Spleen (tissue), 11 donors: ENCODE results near the gene KMT2E. TPM values are rescaled to one million over a fixed set of nuclear protein-coding genes. Genes with fewer than 3 reads are reported as not detected.
"Not testable (repeated sequence)": the region's sequence is repeated elsewhere in the genome, so short reads cannot be mapped to it uniquely, and the experiment has no call there.

Source experiments
- DNase-seq: peaks from one replicate; pipeline ENCODE4 v3.0.0-alpha.2; 2020
- H3K27ac ChIP-seq, 8 donors: fragments of 200-600 bp; sonication (generic) in 7 of 8; 1 replicate in 4 of 8; 2 replicates in 4 of 8; pipeline versions ENCODE4 v1.5.0 to v1.8.0; 2016 to 2021; ENCODE audit warnings: inconsistent platforms in 4 of 8, mild to moderate bottlenecking in 4 of 8, moderate library complexity in 1 of 8
- H3K27me3 ChIP-seq, 7 donors: fragments of 200-600 bp; sonication (generic) in 6 of 7; replicated peaks in 1 of 7; 1 replicate in 4 of 7; 2 replicates in 3 of 7; pipeline versions ENCODE4 v1.5.0 to v1.8.0; 2016 to 2021; ENCODE audit warnings: inconsistent platforms in 3 of 7, mild to moderate bottlenecking in 1 of 7
- H3K36me3 ChIP-seq, 6 donors: fragments of 200-600 bp; sonication (generic) in 5 of 6; 1 replicate in 4 of 6; 2 replicates in 2 of 6; pipeline versions ENCODE4 v1.5.0 to v1.8.0; 2016 to 2021; ENCODE audit warnings: inconsistent platforms in 2 of 6
- H3K4me1 ChIP-seq, 6 donors: fragments of 200-600 bp; sonication (generic) in 5 of 6; 1 replicate in 3 of 6; 2 replicates in 3 of 6; pipeline versions ENCODE4 v1.5.0 to v1.8.0; 2016 to 2021; ENCODE audit warnings: inconsistent platforms in 3 of 6
- H3K4me3 ChIP-seq, 8 donors: fragments of 200-600 bp; sonication (generic) in 7 of 8; 1 replicate in 4 of 8; 2 replicates in 4 of 8; pipeline versions ENCODE4 v1.5.0 to v1.8.0; 2016 to 2021; ENCODE audit warnings: inconsistent platforms in 4 of 8, mild to moderate bottlenecking in 4 of 8, moderate library complexity in 2 of 8
- H3K9me3 ChIP-seq, 8 donors: fragments of 200-600 bp; sonication (generic) in 7 of 8; 1 replicate in 4 of 8; 2 replicates in 4 of 8; pipeline versions ENCODE4 v1.5.0 to v1.8.0; 2016 to 2021; ENCODE audit warnings: inconsistent platforms in 4 of 8
- CTCF ChIP-seq, 11 experiments: fragments of 200-600 bp in 7 of 11; fragments of 450-650 bp in 4 of 11; sonication (generic) in 4 of 11; IDR thresholded peaks in 8 of 11; conservative IDR thresholded peaks in 3 of 11; 1 replicate in 7 of 11; 2 replicates in 4 of 11; pipeline versions ENCODE4 v1.4.0 to v1.8.0; 2016 to 2021; ENCODE audit warnings: antibody characterized with exemption in 11 of 11, inconsistent platforms in 4 of 11, mild to moderate bottlenecking in 1 of 11
- POLR2A ChIP-seq, 3 donors: fragments of 450-650 bp; IDR thresholded peaks; one replicate each; pipeline ENCODE4 v1.5.1; 2017; ENCODE audit warnings: antibody characterized with exemption in 3 of 3, mild to moderate bottlenecking in 1 of 3
- POLR2AphosphoS5 ChIP-seq, 3 donors: sonication (generic); formaldehyde crosslinking; IDR thresholded peaks; one replicate each; pipeline ENCODE4 v1.5.1; 2017; ENCODE audit warnings: antibody characterized with exemption in 3 of 3
- WGBS, 5 donors: extraction: QIAGEN DNeasy Blood & Tissue Kit in 3 of 5; methylation state at CpG; one replicate each; pipeline versions ENCODE4 v1.1.5 to v1.1.7; 2013 to 2018; 5-methylcytosine and 5-hydroxymethylcytosine counted together
- intact Hi-C: fragments of 100-400 bp; cut with DNase I; formaldehyde crosslinking; loops from one replicate; pipeline ENCODE4 v1.15.0; 2023; ENCODE audit warnings: low total_unique reads
- polyA plus RNA-seq, 3 donors: library from polyadenylated mRNA; stranded (reverse); fragments of 200-250 nt; gene quantifications; one replicate each; pipeline ENCODE4 v1.2.1, GENCODE V29; 2013
- total RNA-seq, 7 donors: library from RNA; depleted of rRNA in 3 of 7; stranded (reverse); fragments of >200 nt in 3 of 7; fragmentation: NEBNext Ultra II Directional in 4 of 7; extraction: Animal tissue kit (Norgen Biotek cat#: 25700) in 4 of 7; gene quantifications; one replicate each; pipeline versions ENCODE4 v1.1.0 to v1.2.1, GENCODE V29; 2016 to 2021
- donor health status: healthy with polysubstance abuse.
- donor health status: DM: no; HTN: no; CAD: no; lungs with moderate emphysema.
- donor health status: DM: no; HTN: no; CAD: no.
- donor health status: Bipolar disorder and iron deficiency.
- donor health status: healthy.
- donor health status: DM: no; HTN: no; CAD: no.
- donor health status: DM: yes; HTN: yes; CAD: no.

KMT2E gene
- total and polyA plus RNA-seq, 10 donors: 11.5 to 215 (median 137) TPM

GRCh38 chr7:105026750-105027149 lies 12.7 kb downstream of the KMT2E start:
- peaks cover 62 to 100% (median 95%) of the 10 kb centered on the region in 6 donors for H3K4me1 ChIP-seq
- H3K36me3 ChIP-seq: no peaks in the 10 kb centered on the region
- H3K4me3 ChIP-seq: no peak overlapping the region
- H3K9me3 ChIP-seq: no peaks in the 10 kb centered on the region
- intact Hi-C loops: no loop called here
- H3K27me3 ChIP-seq: no peaks in the 10 kb centered on the region
- 87 to 97% (median 94%) methylated on average over 2 of the region's 2 CpGs for WGBS, 5 donors
- TF ChIP-seq CTCF (IDR thresholded peaks at IDR 0.05 in 8 of 11, conservative IDR thresholded peaks at IDR 0.05 in 3 of 11) (no peak), POLR2AphosphoS5 (IDR thresholded peaks at IDR 0.05) (no peak), POLR2A (IDR thresholded peaks at IDR 0.05) (no peak)
- no peak for DNase-seq
- no peak overlapping the region for H3K27ac ChIP-seq

- TF ChIP-seq POLR2A (IDR thresholded peaks at IDR 0.05): no peak
- TF ChIP-seq POLR2AphosphoS5 (IDR thresholded peaks at IDR 0.05): no peak
- no peak for TF ChIP-seq CTCF (IDR thresholded peaks at IDR 0.05 in 8 of 11, conservative IDR thresholded peaks at IDR 0.05 in 3 of 11)
- Histone ChIP-seq H3K27ac (peak overlapping the region in 1 of 8 donors; percentile 28), H3K9me3 (no peaks in the 10 kb centered on the region), H3K4me1 (peaks cover 58 to 100% (median 90%) of the 10 kb centered on the region in 6 donors), H3K27me3 (no peaks in the 10 kb centered on the region), H3K36me3 (peaks cover 0 to under 1% (median 0%) of the 10 kb centered on the region in 6 donors), H3K4me3 (no peak overlapping the region)
- 58 to 77% (median 64%) methylated on average over 2 of the region's 2 CpGs for WGBS, 5 donors
- intact Hi-C loops: no loop called here
- DNase-seq: no peak
These were observed 13.3 kb downstream of the KMT2E start for GRCh38 chr7:105027176-105027853.

- intact Hi-C loops: no loop called here
- TF ChIP-seq CTCF (IDR thresholded peaks at IDR 0.05 in 8 of 11, conservative IDR thresholded peaks at IDR 0.05 in 3 of 11) (no peak), POLR2AphosphoS5 (IDR thresholded peaks at IDR 0.05) (peak in 1 of 3 donors; percentile 24)
- no peak for DNase-seq
- 56 to 79% (median 68%) methylated on average over 5 of the region's 5 CpGs for WGBS, 5 donors
- H3K4me1 ChIP-seq: peaks cover 51 to 100% (median 88%) of the 10 kb centered on the region in 6 donors
- no peaks in the 10 kb centered on the region for H3K27me3 ChIP-seq
- peak overlapping the region in 1 of 8 donors; percentile 28 for H3K27ac ChIP-seq
- peaks cover 0 to 4% (median 0%) of the 10 kb centered on the region in 6 donors for H3K36me3 ChIP-seq
- H3K9me3 ChIP-seq: no peaks in the 10 kb centered on the region
- no peak overlapping the region for H3K4me3 ChIP-seq
These were observed 14.0 kb downstream of the KMT2E start for GRCh38 chr7:105028004-105028403.

- H3K27ac ChIP-seq, H3K27me3 ChIP-seq, H3K9me3 ChIP-seq, H3K4me3 ChIP-seq, intact Hi-C loops, DNase-seq: not testable (repeated sequence)
- Histone ChIP-seq H3K36me3 (peaks cover 0 to 10% (median 0%) of the 10 kb centered on the region in 6 donors), H3K4me1 (peaks cover 51 to 100% (median 88%) of the 10 kb centered on the region in 6 donors)
- WGBS, 5 donors: 84 to 97% (median 95%) methylated on average over 8 of the region's 8 CpGs
These were observed 14.9 kb downstream of the KMT2E start for GRCh38 chr7:105028941-105029340.
